NCI-H2171 (cell line): ENCODE data around the gene KCNIP4.

Experiments used
- DNase-seq: peaks from one replicate; lab custom pipeline; 2025; lab: John Stamatoyannopoulos, UW

The KCNIP4 gene

GRCh38 chr4:21045119-21045518, 903.5 kb downstream of the KCNIP4 start:
- DNase-seq: no peak

- DNase-seq: no peak
Observed at GRCh38 chr4:21041708-21042107, 906.9 kb downstream of the KCNIP4 start.

- DNase-seq: no peak
Observed at GRCh38 chr4:21034728-21035127, 913.8 kb downstream of the KCNIP4 start.

GRCh38 chr4:21032089-21032645, 916.4 kb downstream of the KCNIP4 start:
- DNase-seq: no peak

GRCh38 chr4:21018817-21019216, 929.8 kb downstream of the KCNIP4 start:
- no peak for DNase-seq

- DNase-seq: no peak
Observed at GRCh38 chr4:21013501-21013900, 935.1 kb downstream of the KCNIP4 start.

GRCh38 chr4:21012851-21013331, 935.7 kb downstream of the KCNIP4 start:
- no peak for DNase-seq

- DNase-seq: no peak
Observed at GRCh38 chr4:21011106-21011505, 937.5 kb downstream of the KCNIP4 start.

- DNase-seq: no peak
Observed at GRCh38 chr4:21009956-21010355, 938.6 kb downstream of the KCNIP4 start.

GRCh38 chr4:21005647-21006046, 942.9 kb downstream of the KCNIP4 start:
- DNase-seq: no peak

GRCh38 chr4:21002976-21003375, 945.6 kb downstream of the KCNIP4 start:
- DNase-seq: no peak

- no peak for DNase-seq
Observed at GRCh38 chr4:21002286-21002685, 946.3 kb downstream of the KCNIP4 start.

- no peak for DNase-seq
Observed at GRCh38 chr4:21001490-21001889, 947.1 kb downstream of the KCNIP4 start.

- DNase-seq: no peak
Observed at GRCh38 chr4:20997886-20998285, 950.7 kb downstream of the KCNIP4 start.

- DNase-seq: no peak
Observed at GRCh38 chr4:20995610-20996009, 953.0 kb downstream of the KCNIP4 start.

GRCh38 chr4:20995015-20995414, 953.6 kb downstream of the KCNIP4 start:
- no peak for DNase-seq

- DNase-seq: no peak
Observed at GRCh38 chr4:20992002-20992401, 956.6 kb downstream of the KCNIP4 start.

GRCh38 chr4:20987191-20987590, 961.4 kb downstream of the KCNIP4 start:
- no peak for DNase-seq

GRCh38 chr4:20984576-20984836, 964.1 kb downstream of the KCNIP4 start:
- DNase-seq: no peak

- no peak for DNase-seq
Observed at GRCh38 chr4:20983763-20984575, 964.6 kb downstream of the KCNIP4 start.

- DNase-seq: no peak
Observed at GRCh38 chr4:20982544-20982943, 966.0 kb downstream of the KCNIP4 start.

GRCh38 chr4:20960291-20960690, 988.3 kb downstream of the KCNIP4 start:
- DNase-seq: no peak

- DNase-seq: no peak
Observed at GRCh38 chr4:20954541-20954940, 994.0 kb downstream of the KCNIP4 start.

GRCh38 chr4:20944961-20945360, 1003.6 kb downstream of the KCNIP4 start:
- no peak for DNase-seq
